ENCODE measurements around the gene LTA4H.
"Not testable (repeated sequence)": the region's sequence is repeated elsewhere in the genome, so short reads cannot be mapped to it uniquely, and the experiment has no call there.

The LTA4H gene
- long read RNA-seq, donor 1, transcript LTA4H-201 (19 exons, 2,139 nt): major isoform, 21 of 40 reads
- long read RNA-seq, donor 1, partial matches to known transcripts: 13 of 40 reads
- long read RNA-seq, donor 1, other reads (novel, unspliced or antisense): 6 of 40 reads
- long read RNA-seq, donor 2, transcript LTA4H-201 (19 exons, 2,139 nt): major isoform, 8 of 21 reads
- long read RNA-seq, donor 2, partial matches to known transcripts: 8 of 21 reads
- long read RNA-seq, donor 2, other reads (novel, unspliced or antisense): 5 of 21 reads
- long read RNA-seq, donor 3, transcript LTA4H-201 (19 exons, 2,139 nt): major isoform, 7 of 7 reads
- long read RNA-seq, donor 3, partial matches to known transcripts: 0 of 7 reads
- long read RNA-seq, donor 3, other reads (novel, unspliced or antisense): 0 of 7 reads
- long read RNA-seq, donor 4, transcript LTA4H-201 (19 exons, 2,139 nt): major isoform, 14 of 32 reads
- long read RNA-seq, donor 4, partial matches to known transcripts: 12 of 32 reads
- long read RNA-seq, donor 4, other reads (novel, unspliced or antisense): 6 of 32 reads
- long read RNA-seq, donor 5, transcript LTA4H-201 (19 exons, 2,139 nt): major isoform, 25 of 35 reads
- long read RNA-seq, donor 5, partial matches to known transcripts: 0 of 35 reads
- long read RNA-seq, donor 5, other reads (novel, unspliced or antisense): 10 of 35 reads
- long read RNA-seq, donor 6, transcript LTA4H-201 (19 exons, 2,139 nt): major isoform, 6 of 33 reads
- long read RNA-seq, donor 6, partial matches to known transcripts: 20 of 33 reads
- long read RNA-seq, donor 6, other reads (novel, unspliced or antisense): 7 of 33 reads
- long read RNA-seq, donor 7, transcript LTA4H-201 (19 exons, 2,139 nt): major isoform, 18 of 39 reads
- long read RNA-seq, donor 7, partial matches to known transcripts: 8 of 39 reads
- long read RNA-seq, donor 7, other reads (novel, unspliced or antisense): 13 of 39 reads
- long read RNA-seq, donor 8, transcript LTA4H-201 (19 exons, 2,139 nt): major isoform, 18 of 34 reads
- long read RNA-seq, donor 8, partial matches to known transcripts: 8 of 34 reads
- long read RNA-seq, donor 8, other reads (novel, unspliced or antisense): 8 of 34 reads

DNA sequence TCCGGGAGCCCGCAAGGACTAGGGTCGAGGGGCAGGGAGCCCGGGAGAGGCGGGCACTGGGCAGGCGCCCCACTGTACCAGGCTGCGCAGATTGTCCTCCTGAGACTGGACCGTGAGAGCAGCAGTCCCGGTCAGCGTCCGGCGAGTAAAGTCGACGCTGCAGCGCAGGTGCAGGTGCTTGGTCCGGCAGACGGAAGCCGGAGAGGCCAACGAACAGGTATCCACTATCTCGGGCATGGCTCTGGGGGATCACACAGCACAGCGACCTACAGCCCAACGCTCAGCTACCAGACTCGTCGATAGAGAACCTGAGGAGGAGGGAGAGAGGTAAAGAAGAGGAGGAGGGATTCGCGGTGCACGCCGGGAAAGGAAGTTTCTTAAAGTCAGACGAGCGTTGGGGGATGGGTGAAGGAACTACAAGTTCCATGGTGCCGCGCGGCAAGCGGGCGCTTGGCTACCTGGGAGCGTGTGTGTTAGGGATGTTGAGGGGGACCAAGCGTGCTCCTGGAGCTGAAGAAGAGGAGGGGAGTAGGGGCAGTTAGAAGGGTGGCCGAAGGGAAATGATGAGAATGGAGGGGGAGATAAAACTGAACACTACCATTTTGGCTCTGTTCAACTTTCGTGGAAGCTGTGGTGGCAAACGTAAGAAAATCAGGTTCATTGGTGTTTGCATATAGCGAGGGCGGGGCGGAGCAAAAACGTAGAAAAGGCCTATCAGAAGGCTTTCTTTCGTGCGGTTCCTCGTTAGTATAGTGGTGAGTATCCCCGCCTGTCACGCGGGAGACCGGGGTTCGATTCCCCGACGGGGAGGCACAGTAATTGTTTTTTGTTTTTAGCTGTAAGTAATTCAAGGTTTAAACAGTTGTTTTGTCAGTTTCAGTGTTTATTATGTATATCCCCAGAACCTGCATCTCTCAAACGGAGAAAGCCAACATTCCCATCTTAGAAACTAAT lies at the start of gene LTA4H:
LTA4H (minus strand) TSS at position 305 of the 954 bp plus-strand sequence; CDS start at position 237, 68 bp downstream.
- peak; percentile 97 for DNase-seq

DNA sequence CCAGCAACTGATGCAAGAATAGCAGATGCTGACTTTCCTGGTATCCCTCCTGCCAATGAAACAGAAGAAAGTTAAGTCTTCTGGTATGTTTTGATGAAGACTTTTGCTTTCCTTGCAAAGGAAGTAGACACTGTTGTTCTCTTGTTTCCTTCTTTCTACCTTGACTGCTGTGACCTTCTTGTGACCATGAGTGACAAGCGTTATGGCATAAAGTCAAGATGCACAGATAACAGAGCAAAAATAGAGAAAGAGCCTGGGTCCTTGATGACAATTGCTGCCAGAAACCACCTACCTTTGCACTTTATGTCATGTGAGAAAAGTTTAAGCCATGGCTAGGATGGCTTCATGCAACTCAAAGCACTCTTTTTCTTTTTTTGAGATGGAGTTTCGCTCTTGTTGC lies 49.2 kb upstream of the LTA4H start:
- DNase-seq: no peak

DNA sequence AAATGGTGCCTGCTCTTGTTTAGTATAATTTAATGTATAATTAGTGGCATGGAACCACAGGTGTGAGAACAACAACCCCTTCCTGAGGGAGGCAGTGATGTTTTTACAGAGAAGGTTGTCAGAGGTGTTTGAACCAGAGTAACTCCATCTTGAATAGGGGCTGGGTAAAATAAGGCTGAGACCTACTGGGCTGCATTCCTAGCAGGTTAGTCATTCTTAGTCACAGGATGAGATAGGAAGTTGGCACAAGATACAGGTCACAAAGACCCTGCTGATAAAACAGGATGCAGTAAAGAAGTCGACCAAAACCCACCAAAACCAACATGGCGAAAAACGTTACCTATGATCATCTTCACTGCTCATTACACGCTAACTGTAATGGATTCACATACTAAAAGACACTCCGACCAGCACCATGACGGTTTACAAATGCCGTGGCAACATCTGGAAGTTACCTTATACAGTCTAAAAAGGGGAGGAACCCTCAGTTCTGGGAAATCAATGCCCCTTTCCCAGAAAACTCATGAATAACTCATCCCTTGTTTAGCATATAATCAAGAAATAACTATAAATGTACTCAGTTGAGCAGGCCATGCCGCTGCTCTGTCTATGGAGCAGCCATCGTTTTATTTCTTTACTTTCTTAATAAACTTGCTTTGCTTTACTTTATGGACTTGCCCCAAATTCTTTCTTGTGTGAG lies 47.8 kb upstream of the LTA4H start:
- DNase-seq: no peak

- DNase-seq: no peak
Measured at GRCh38 chr12:96081596-96081995, 46.2 kb upstream of the LTA4H start.

DNA sequence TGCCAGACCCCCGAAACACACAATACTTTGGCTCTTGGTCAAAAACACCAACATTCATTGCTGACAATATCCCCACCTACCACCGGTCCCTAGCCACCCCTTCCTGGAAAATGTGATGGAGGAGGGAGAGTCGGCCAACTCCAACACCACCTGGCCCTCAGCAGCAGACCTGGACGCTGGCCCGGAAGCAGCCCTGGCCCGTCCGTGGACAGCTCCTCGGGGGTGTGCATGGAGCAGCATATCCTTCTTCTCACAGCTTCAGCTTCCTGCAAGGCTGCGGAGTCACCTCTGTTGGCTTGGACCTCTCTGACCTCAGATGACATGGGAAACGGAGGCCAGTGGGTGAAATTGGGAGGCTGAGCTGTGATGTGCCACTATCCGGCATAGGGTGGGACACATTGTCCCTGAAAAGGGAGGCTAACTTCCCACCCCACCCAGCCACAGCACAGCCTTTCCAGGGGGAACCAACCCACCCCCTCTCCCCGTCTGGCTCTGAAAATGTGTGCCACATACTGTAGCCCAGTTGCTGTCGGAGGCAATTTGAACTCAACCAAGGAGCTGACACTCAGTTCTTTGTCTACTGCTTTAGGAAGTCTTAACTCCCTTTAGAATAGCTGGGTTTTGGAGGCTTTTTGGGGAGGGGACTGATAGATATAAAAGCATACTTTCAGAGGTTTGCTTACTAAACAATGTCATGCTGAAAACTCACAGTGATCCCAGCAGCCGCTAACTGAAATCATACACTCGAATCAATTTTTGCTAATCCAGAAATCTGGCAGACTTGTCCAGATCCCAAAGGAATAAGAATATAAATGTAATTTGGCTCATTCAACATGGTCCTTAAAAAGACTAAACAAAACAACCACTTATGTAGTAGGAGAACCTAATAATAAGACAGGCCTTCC lies 43.1 kb upstream of the LTA4H start:
- DNase-seq: no peak

DNA sequence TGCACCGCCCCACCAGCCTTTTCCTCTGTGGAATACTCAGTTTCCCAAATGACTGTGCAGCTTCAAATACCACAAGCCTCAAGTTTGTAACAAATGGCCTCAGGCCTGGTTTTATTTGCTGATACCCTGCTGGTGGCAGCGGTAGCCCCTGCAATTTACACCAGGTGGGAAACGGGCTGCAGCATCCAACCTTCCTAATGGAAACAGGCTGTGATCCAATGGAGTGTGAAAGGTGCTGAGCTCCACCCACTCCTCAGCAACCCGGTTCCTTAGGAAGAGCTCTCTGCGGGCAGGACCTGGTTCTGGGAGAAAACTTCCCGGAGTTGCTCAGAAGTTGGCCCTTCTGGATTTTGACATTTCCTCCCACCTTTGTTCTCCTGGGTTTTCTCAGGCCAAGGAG lies 41.7 kb upstream of the LTA4H start:
- no peak for DNase-seq

GRCh38 chr12:96075560-96075959 lies 40.2 kb upstream of the LTA4H start:
- DNase-seq: no peak

- no peak for DNase-seq
Measured at GRCh38 chr12:96073346-96074330, 38.3 kb upstream of the LTA4H start.

DNA sequence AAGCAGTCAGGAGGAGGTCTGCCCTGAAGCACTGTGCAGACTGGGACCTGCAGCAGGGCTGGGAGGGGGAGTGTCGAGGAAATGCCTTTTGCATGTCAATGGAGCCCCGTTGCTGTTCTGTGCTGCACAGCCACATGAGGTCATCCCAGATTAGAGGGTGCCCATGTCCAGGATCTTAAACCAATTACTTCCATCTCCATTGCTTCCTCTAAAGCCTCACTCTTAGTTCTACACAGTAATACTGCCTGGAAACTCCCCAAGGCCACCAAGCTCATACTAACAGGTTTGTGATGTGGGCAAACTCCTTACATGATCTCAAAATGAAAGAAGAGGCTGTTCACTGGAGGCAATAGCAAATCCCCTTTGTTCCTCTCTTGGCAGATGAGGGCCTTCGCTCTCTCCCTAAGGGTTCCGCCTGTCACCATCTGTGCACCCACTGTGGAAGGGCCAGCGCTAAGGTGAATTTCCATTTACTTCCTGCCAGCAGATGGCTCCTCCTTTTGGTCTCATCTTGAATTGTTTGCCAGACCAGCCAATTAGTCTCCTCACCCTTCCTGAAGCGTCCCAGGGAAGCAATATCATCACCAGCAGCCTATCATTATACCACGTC lies 35.4 kb upstream of the LTA4H start:
- no peak for DNase-seq

DNA sequence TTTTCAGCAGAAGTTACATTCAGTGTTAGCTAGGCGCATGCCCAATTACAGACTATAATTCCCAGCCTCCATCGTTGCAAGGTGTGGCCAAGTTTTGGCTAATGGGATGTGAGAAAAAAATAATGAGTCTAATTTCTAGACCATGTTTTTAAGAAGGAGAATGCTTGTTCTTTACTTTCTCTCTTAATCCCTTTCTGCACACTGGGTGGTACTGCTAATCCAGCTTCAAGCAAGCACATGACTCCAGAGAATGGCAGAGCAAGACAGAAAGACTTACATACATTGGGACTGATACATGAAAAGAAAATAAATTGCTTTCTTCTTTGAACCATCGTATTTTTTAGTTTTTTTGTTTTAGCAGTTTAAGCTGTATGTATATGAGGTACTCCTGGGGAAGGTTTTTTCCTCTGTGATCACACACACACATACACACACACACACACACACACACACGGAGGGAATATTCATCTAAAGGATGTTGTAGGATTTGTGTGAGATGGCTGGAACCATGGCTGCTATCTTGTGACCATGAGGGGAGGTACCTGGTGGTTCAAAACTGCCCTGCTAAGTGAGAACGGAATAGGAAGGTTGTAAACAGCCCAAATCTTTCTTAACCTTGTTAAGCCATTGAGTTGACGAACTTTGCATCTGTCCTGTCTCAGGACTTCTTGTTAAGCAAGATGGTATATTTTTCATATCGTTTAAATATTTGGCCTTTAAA lies 34.3 kb upstream of the LTA4H start:
- DNase-seq: no peak

GRCh38 chr12:96068636-96069035 lies 33.2 kb upstream of the LTA4H start:
- DNase-seq: no peak

GRCh38 chr12:96068111-96068510 lies 32.7 kb upstream of the LTA4H start:
- DNase-seq: no peak

DNA sequence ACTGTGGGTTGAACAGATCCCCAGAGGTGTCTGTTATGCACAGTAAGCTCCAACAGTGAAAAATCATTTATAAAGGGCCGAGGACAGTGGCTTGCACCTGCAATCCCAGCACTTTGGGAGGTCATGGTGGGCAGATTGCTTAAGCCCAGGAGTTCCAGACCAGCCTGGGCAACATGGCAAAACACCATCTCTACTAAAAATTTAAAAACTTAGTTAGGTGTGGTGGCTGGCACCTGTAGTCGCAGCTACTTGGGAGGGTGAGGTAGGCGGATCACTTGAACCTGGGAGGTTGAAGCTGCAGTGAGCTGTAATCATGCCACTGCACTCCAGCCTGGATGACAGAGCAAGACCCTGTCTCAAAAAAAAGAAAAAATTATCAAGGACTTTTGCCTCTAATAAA lies 30.4 kb upstream of the LTA4H start:
- DNase-seq: not testable (repeated sequence)

GRCh38 chr12:96064966-96065365 lies 29.6 kb upstream of the LTA4H start:
- DNase-seq: no peak

- no peak for DNase-seq
Measured at GRCh38 chr12:96064271-96064670, 28.9 kb upstream of the LTA4H start.

DNA sequence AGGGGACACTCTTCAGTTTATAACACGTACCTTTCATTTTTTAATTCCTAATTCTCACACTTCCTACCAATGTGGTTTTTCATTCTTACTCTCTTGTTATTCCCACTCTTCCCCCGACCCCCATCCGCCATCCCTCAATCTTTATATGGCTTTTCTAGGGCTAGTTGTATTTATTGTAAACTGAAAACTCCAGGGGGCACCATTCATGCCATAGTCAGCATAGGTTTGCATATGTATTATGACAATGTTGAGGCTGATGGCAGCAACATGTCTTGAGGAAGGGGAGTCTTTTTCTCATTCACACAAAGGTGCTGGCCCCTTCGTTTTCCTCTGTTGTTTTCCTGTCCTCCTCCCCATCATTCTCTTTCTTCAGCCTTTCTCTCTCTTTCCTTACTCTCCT lies 27.7 kb upstream of the LTA4H start:
- DNase-seq: no peak

DNA sequence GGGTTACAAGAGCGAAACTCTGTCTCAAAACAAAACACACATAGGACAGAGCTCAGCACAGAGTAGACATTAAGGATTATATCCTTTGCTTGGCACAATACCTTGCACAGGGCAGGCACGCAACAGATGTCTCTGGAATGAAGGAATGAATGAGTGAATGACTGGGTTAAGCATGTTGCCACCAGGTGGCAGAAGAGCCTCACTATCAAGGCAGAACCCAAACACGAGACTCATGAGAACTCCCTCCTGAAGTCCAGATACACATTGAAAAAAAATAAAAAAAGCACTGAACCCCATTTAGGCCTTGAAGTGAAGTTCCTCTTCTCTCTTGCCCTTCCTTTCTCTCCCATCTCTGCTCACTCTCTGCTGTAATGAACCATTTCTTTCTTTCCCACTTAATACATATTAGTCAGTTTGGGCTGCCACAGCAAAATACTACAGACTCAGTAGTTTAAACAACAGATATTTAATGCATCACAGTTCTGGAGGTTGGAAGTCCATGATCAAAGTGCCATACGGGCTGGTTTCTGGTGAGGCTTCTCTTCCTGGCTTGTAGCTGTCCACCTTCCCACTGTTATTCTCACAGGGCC lies 26.6 kb upstream of the LTA4H start:
- no peak for DNase-seq

Measured in right kidney (tissue), 9 donors.